ENCODE results near the gene VPS45.

DNA sequence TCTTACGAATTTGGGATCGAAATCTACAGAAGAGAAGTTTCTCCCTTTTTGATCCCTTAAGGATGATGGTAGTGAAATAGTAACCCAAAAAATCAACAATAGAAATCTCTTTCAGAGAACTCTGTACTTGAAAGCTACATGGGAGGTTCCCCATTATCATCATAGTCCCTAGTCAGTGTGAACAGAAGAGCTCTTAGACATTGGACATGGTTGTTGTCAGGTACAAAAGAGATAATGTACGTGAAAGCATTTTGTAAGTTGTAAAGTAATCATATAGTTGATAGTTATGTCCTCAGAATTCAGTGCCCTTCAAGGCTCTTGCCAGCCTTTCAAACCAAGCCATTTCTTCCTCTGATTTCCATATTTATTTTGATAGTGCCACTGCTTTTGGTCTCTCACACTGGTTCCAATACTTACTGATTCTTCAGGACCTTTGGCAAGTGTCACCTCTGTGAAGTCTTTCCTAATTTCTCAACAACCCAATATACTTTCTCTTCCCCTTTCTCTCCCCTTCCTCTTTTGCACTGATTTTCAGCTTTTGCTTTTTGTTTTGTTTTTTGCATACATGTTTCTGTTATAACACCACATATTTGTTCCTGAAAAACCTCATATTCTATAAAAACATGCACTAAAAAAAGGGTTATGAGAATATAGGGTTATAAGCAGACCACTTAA, 22.4 kb downstream of the VPS45 start:
- TF ChIP-seq, protein P1, sequence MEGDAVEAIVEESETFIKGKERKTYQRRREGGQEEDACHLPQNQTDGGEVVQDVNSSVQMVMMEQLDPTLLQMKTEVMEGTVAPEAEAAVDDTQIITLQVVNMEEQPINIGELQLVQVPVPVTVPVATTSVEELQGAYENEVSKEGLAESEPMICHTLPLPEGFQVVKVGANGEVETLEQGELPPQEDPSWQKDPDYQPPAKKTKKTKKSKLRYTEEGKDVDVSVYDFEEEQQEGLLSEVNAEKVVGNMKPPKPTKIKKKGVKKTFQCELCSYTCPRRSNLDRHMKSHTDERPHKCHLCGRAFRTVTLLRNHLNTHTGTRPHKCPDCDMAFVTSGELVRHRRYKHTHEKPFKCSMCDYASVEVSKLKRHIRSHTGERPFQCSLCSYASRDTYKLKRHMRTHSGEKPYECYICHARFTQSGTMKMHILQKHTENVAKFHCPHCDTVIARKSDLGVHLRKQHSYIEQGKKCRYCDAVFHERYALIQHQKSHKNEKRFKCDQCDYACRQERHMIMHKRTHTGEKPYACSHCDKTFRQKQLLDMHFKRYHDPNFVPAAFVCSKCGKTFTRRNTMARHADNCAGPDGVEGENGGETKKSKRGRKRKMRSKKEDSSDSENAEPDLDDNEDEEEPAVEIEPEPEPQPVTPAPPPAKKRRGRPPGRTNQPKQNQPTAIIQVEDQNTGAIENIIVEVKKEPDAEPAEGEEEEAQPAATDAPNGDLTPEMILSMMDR (optimal IDR thresholded peaks at IDR 0.05 in 1 of 3, IDR thresholded peaks at IDR 0.05 in 1 of 3, conservative IDR thresholded peaks at IDR 0.05 in 1 of 3; ENCODE audit: extremely low read depth in 1 of 3, insufficient read depth in 2 of 3, low read length in 3 of 3), result no peak
- TF ChIP-seq EZH2 (IDR thresholded peaks at IDR 0.05; ENCODE audit: low read length), result no peak
